Non-pigmented ciliary epithelial cell (primary cell): Measurements from ENCODE around the gene KCNQ1.

ENCODE experiments used
- DNase-seq: peaks from one replicate; pipeline ENCODE4 v3.0.0-alpha.2; 2010; ENCODE audit warnings: low read depth

The KCNQ1 gene

DNA sequence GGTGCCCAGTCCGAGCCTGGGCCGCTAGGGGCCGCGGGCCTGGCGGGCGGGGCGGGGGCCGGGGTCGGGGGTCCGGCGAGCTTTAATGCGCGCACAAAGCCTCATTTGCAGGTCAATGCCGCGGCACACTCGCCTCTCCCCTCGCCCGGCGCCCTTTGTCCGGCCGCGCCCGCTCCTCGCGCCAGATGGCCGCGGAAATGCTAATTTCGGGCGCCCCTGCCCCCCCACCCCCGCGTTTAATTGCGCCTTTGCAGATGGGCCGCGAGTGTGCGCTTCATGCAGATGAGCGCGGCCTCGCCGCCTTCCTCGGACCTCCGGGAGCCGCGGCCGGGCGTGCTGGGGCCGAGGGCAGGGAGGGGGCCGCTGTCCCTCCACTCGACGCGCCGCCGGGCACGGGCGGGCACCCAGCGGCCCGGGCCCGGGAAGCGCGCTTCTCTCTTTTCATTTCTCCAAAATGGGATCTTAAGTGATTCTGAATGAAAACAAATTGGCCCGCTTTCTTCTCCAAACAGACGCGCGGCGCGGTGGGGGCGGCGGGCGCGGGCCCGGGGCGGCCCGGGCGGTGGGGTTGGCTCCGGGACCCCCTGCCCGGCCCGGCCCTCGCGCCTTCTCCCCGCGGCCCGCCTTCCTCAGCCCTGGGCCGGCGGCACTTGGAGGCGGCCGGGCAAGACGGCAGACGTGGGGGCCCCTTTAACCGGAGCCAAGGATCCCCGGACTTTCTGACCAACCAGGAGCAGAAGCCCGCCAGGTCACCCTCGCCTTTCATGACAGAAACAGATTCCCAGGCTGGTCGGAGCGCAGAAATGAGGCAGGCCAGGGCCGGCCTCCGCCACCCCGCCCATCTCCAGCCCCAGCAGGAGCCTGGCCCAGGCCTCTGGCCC lies 417.8 kb downstream of the KCNQ1 start:
- no peak for DNase-seq

DNA sequence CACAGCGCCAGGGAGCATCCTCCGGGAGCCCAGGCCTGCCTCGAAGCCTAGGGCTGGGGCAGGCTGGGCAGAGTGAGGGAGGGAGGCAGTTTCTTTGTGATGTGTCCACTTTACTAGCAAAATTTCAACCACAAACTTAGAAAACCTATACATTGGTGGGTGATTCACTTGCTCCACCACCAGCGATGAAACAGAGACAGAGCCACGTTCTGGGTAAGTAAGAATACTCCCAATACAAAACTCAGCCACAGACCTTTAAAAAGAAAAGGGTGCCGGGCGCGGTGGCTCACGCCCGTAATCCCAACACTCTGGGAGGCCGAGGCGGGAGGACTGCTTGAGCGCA lies 418.4 kb downstream of the KCNQ1 start:
- no peak for DNase-seq

DNA sequence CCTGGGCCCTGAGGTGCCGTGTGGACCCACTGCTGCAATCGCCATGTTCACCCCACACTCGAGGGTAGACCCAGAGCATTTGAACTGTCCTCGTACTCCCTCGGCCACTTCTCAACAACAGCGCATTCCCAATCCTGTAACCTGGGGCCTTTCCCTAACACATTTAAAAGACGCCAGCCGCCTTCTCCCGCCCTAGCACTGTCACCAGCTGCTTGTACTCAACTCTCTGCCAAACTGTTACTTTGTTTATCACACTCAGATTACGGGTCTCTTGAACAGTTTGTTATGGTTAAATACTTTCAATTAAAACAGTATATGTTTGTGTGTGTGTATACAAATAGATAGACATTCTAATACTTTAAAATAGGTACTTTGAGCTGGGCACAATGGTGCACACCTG lies 420.1 kb downstream of the KCNQ1 start:
- no peak for DNase-seq

DNA sequence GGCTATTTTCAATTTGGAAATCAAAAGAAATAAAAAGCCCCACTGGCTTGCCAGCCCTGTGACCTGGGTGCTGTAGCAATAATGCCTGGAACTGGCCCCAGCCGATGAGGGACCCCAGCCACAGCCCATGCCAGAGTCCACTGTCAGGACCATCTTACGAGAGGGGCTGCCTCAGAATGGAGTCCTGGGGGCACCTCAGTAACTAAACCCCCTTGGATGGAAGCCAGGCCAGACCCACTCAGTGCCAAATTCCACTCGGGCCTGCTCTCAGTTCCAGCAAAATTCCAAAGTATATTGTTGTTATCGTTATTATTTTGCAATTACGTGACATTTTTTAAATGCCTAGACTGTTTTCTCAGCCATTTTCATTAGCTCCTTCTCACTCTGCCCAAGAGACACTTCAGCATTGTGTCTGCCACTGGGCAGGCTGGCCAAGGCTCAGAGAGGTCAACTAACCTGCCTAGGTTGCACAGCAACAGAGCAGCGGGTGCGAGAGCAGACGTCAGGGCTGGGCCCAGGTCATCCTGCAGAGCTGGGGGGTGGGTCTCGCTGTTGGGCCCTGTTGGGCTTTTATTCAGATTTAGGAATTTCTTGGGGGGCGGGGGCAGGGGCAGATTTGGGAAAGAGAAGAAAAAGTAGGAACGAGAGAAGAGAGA lies 421.2 kb downstream of the KCNQ1 start:
- no peak for DNase-seq

DNA sequence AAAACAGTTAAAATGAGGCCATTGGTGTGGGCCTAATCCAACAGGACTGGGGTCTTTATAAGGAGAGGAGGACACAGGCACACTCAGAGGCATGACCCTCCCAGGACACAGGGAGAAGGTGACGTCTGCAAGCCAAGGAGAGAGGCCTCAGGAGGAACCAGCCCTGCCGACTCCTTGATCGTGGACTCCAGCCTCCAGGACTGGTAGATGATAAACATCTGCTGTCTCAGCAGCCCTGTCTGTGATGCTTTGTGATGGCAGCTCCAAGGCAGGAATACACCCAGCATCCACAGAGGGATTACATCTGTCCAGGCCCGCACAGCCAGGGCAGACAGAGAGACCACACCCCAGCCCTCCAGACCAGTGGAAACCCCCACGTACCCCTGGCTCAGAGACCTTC lies 422.3 kb downstream of the KCNQ1 start:
- DNase-seq: no peak

DNA sequence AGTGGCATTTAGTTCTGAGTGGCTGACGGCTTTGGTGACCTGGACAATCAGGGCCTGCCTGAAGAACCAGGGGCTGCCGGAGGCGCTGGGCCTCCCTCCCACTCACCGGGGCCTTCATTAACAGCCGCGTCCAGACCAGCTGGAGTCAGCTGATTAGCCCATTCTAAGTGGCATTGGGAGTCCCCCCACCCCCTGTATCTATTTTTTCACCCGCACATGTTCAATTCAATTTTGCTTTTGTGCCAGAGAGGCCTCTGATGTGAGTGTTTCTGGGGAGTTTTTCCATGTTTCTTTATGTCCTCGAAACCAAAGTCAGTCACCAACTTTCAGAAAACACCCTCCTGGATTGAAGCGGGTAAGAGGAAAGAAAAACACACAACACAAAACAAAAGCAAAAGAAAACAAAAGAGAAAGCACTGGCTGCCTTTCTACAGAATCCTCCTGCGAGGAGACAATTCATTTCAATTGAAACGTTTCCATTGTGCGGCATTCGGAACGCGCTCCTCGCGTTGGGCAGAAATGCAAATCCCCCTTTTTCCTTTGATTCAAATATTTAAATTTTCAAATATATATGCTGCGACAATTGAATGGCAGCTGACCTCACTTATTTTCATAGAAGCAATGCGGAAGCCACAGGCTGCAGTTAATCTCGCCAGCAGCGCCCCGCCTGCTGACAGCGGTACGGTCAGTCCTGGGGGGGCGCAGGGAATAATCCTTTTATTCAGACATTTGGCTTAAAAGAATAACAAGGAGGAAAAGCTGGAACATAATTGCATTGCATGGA lies 423.1 kb downstream of the KCNQ1 start:
- no peak for DNase-seq

DNA sequence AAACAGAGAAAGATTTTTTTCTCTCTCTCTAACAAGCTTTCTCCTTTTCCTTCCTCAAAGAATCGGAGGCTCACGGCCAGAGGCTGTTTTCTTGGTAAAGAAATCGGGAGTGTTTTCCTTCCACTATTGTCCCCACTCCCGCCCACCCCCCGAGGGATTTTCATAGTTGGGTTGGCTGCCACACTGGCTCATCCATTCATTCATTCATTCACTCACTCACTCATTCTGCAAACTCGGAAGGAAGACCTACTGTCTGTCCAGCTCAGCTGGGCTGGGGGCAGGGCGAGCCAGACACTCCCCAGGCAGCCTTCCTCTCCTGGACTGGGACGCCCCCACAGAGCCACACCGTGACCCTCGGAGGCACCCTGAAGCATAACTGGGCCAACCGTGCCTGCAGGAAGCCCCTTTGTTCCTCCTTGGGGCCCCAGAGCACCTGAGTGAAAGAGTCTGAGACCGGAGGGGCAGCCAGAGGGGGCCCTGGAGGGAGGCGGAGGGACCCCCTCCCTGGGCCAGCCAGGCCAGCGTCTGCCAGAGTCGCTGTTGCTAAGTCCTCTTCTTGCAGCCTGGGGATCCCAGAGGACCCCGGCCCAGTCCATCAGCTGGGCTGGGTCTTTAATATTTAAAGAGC lies 423.8 kb downstream of the KCNQ1 start:
- DNase-seq: no peak

DNA sequence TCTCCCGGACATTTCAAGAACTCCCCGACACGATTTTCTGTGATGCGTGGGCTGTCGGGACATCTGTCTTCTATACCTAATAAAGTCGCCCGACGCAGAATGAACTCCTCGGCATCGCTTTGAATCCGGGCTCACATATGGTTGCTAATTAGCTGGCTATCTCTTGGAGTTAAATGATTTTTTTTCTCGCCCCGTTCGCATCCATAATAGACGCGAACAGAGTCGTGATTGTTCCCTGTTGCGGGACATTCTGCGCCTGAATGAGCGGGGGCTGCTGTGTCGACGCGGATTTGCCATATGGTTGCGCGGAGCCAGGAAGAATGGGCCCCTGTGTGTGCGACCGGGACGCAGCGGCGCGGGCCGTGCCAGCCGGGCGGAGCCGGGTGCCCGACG lies 424.3 kb downstream of the KCNQ1 start:
- DNase-seq: no peak

DNA sequence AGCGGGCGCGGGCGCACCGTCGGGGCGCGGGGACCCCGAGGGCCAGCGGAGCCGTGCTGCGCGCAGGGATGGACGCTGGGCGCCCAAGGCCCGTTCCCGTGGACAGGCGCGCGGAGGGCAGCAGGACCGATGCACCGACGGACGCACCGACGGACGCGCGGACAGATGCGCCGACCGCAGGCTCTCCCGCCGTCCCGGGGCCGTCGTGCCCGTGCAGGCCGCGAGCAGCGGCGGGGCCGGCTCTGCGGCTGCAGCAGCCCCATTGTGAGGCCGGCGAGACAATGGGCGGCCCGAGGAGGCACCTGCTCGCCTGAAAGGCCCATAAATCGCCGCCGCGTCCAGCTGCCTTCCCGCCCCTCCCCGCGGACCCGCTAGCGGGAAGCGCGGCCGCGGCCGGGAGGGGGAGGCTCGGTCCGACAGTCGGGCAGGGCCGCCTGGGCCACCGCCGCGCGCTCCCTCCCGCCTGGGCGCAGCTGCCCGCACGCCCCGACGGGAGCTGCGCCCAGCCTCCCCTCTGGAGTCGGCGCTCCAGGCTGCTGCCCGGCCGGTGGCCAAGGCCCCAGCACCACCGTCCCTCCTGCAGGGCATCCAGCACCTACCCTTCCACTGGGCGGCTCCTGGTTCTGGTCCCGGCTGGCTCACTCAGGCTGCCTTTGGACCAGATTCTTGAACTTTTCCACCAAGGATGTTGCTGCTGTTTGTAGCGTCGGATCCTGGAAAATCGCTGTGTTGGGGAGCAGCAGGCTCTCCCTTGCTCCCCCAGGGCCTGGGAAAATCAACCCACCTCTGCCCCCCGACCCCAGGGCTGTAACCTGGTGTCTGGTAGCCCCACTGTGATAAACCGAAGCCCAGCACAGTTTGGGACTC lies 425.0 kb downstream of the KCNQ1 start:
- DNase-seq: no peak

DNA sequence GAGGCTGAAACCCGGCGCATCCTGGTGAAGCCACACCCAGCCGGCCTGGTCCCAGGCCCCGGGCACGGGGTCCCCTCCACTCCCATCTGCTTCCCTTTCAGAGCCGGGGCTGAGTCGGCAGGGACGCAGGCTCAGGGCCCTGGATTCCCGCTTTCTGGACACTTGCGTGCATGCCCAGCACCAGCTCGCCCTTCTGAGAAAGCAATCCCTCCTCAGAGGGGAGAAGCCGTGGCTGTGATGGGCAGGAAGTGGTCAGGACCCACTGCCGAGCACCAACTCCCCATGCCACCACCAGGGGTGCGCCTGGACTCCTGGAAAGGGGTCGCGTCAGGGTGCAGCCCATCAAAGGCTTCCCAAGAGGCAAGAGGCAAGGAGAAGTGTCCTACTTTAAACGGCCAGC lies 425.7 kb downstream of the KCNQ1 start:
- no peak for DNase-seq

DNA sequence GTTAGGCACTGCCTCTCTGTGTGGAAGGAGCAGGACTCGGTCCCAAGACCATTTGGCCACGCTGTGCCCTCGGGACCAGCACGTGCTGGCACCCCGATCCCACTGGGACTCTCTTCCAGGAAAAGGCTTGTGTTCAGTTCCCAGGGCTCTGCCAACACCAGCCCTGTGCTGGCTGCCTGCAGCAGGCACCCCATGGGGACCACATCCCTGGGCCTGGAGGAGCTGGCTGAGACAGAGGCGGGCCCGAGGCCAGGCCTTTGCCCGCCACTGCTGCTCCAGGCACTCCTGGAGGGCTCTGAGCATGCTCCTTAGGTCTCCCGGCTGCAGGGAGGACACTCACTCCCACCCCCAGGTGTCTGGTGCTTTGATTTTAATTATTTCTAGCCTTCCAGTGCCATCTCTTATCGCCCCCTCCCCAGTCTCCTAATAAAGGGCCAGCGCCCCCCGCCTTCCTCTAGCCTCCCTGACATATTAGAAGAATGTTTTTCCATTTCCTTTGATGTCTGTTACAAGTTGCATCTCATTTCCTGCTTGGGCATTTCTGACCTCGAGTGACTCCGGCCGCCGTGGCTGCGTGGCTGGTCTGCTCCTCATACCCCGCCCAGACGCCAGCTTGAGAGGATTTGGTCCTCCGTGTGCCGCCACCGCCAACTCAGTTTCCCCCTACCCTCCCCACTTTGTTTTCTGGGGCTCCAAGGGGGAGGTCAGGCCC lies 426.3 kb downstream of the KCNQ1 start:
- DNase-seq: no peak

DNA sequence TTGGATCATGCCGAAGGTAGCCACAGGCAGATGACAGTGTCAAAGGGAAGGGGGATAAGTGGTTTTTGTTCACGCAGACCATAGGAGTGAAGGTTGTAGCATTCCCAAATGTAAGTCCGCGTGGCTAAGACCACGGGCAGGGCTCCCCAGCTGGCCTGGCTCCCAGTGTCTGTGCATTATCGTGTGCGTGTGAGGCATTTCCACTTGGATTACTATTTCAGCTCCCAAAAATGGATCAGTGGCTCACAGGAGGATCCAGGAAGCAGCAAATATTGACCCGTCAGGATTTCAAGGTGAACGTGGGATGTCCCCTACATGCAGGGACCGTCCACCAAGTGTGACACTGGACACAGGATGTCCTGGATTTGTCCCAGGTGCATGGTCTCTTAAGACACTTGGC lies 430.2 kb downstream of the KCNQ1 start:
- no peak for DNase-seq

DNA sequence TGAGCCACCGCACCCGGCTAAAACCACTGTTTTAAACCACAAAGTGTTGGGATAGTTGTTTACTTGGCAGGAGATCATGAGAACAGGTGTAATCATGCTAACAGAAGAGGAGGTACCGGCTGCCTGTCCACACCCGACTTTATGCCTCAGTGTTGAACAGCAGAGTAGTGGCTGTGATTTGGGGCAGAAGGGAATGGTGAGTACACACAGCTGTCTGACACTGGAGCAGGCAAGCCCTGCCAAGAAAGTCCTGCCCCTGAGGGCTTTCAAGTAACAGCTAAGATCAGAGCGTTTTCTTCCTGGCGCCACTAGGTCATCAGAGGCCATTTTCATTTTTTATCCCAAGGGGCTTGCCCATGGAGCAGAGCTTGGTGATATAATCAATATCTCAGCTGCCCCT lies 432.7 kb downstream of the KCNQ1 start:
- no peak for DNase-seq

DNA sequence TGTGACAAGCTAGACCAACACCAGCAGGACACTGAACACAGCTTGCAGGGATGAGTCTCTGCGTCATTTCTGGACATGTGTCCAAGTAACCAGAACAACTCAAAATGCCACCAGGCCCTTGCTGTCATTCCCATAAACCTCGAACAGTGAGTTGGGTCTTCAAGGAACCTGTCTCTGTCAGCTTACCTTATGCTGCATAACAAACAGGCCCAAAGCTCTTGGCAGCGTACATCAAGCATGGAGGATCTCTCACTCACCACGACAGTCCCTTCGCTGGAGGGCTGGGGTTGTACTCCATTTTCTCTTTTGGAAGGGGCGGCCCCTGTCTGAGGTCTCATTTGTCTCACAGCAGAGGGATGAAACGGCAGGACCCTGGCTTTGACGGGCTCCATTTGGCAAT lies 434.0 kb downstream of the KCNQ1 start:
- no peak for DNase-seq

DNA sequence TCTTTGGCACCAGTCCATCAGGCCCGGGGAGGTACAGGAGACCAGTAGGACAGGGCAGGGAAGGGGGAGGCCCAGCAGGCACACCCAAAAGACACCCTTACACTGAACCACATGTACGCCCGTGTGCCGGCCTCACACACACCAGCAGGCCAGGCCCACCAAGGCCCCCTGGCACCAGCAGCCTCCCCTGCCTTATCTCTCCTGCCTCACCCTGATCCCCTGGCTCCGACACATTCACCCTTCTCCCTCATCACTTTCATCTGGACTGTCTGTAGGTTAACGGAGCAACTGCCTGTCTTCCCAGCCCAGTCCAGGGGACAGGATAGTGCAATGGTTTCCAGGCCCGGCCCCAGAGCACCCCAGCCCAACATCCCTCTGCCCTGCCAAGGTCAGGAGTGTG lies 435.8 kb downstream of the KCNQ1 start:
- no peak for DNase-seq

DNA sequence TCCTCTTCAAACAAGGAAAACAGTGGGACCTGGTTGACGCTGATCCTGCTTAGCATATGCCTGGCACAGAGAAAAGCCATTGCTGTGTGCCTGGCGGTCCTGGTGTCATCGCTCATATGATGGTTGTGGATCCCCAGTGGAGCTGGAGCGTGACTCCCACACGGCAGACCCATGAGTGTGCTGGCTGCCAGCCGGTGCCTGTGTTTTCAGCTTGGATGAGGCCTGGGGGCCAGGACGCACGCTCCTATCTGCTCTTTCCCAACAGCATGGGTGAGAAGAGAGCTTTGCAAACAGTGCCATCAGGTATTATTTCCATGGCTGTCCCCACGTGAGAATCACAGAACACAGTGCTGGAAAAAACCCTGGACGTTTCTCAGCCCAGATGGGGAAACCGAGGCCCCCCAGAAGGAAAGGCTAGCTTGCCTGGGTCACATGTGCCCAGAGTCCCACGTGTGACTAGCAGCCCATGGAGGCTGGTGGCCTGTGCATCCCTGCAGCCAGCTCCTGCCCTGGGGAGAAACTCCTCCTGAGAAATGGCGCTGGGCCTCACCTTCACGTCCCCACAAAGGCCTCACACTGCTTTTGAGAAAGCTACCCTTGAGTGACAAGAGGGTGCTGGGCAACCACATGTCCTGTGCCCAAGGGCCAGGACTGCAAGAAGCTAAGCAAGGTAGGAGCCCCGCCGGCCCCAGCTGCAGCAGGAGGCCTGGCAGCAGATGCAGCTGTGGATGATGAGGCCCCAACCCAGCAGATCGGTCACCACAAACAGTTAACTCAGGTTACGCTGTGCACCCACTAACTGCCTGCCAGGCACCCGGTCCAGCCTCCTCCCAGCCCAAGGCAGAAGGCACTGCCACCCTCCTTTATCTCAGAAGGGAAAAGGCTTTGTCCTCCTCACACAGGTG lies 436.5 kb downstream of the KCNQ1 start:
- no peak for DNase-seq

DNA sequence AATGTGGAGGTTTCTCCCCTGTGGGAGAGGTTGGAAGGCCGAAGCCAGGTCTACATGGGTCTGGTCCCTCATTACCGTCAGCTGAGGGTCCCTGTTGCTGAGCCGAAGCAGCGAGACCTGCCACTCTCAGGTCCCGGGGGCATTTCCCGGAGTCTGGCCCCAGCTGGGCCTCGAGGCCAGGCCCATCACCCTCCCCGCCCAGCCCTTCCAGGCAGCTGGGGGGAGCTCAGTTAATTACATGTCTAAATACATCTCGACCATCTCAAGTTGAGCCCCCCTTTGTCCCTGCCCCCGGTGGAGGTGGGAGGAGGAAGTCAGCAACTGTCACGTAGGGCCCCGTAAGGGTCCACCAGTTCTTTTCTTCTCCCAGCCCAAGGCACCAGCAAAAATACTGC lies 437.2 kb downstream of the KCNQ1 start:
- no peak for DNase-seq

DNA sequence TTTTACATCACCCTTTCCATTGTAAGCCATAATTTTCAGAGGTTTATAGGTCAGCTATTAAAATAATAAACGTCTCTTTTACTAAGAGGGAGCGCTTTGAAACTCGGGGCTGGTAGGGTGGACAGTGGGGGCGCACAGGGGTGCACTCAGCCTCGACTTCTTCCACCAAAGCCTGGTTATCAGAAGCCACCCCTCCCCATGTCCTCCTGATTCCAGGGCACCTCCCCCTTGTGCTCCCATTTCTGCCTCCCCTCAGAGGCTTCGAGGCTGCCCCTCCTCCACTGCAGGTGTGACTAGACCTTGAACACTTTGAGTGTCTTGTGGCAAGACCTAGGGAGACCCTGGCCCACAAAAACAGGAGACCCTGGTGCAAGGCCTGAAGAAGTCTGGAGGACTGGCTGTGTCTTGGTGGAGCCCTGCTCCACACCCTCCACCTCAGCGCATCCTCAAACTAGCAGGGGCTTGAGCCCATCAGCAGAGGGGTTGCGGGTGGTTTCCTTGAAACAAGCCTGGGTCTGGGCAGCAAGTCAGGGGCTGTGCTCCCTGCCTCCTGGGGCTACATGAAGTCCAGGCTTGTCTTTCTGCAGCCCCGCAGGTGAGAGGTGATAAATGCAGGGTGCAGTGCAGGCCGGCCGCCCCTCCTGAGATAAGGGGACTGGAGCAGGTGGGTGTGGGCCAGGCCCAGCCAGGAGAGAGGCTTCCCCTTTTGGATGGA lies 437.7 kb downstream of the KCNQ1 start:
- no peak for DNase-seq

DNA sequence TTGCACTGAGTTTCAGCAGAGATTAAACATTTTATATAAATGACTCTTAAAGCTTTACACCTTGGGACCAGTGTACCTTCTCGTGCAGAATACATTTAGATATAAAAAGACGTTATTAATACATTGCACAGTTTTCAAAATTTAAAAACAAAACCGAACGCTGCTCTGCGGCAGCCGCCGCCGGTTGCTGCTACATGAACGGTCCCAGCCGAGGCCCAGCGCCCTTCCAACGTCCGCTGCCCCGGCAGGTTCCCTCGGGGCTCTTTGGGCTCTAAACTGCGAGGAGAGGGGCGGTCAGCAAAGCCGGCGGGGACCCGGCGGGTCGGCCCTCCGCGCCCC lies 438.8 kb downstream of the KCNQ1 start:
- no peak for DNase-seq
